ENCODE results near the gene XRCC3. TPM values are rescaled to one million over a fixed set of nuclear protein-coding genes. Genes with fewer than 3 reads are reported as not detected.

The XRCC3 gene
- total and polyA plus RNA-seq, 2 experiments from 2014 or later = 20.4 to 72.9 TPM

DNA sequence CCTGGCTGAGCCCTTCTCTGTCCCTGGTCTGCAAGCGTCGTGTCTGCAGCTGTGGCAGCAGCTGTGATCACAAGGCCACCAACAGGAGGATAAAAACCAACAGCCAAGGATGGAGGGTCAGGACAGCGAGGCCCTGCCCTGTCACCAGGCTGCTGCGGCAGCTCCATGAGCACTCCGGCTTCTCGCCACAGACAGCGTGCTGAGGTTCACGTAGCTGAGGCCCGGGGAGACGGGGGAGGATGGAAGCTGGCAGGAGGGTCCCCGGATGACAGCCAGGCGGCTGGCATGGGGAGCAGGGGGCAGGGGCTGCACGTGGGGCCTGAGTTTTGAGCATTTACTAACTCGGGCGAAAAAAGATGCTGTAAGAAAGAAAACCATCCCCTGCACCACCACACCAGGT lies 5.4 kb downstream of the XRCC3 start (continued):
- TF ChIP-seq CREB1 (CRISPR knock-in tag; IDR thresholded peaks at IDR 0.05; ENCODE audit: low read depth) (no peak), ZNF331 (CRISPR knock-in tag; IDR thresholded peaks at IDR 0.05; ENCODE audit: low read depth) (no peak), REST (IDR thresholded peaks at IDR 0.05; ENCODE audit: unreplicated experiment) (no peak), STAT1 (IDR thresholded peaks at IDR 0.05; ENCODE audit: unreplicated experiment) (no peak), NANOG (IDR thresholded peaks at IDR 0.05; ENCODE audit: borderline replicate concordance) (no peak)

DNA sequence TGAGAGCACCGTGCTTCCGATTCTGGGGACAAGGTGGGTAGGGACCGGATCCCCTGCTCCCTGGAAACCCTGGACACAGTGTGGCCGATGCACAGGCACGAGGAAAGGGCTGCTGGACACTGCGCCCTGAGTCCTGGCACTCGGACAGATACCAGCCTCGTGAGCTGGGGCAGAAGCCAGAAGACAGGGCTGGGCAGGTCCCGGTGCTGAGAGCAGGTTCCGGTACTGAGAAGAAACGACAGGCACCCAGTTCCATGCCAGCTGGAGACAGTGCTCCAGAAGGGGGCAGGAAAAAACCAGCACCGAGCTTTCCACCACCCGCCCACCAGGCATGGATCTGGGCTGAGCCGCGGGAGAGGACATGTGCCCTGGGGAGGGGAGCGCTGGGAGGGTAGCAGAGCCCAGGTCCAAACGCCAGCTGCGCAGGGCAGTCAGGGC lies 6.5 kb downstream of the XRCC3 start:
- Histone ChIP-seq H3K4me3 (no peak overlapping the region), H3K27me3 (ENCODE audit: insufficient read depth) (no peaks in the 10 kb centered on the region), H2AFZ (no peak overlapping the region), H3K36me3 (ENCODE audit: insufficient read depth) (0 out of 2 replicates have a peak, but pooled peaks cover 5% of the 10 kb centered on the region), H3K4me1 (ENCODE audit: insufficient read depth) (peaks cover 8% of the 10 kb centered on the region), H3F3A (replicated peaks; ENCODE audit: low read depth) (peaks cover 16% of the 10 kb centered on the region), H3K27ac (ENCODE audit: low read depth) (no peak overlapping the region), H3K4me2 (no peak overlapping the region), H4K20me1 (replicated peaks; ENCODE audit: insufficient read depth) (peaks cover 24% of the 10 kb centered on the region), H3K9me2 (ENCODE audit: insufficient read depth) (no peaks in the 10 kb centered on the region), H3K79me2 (replicated peaks; ENCODE audit: insufficient read depth) (peaks cover 8% of the 10 kb centered on the region)
- H3K27ac Mint-ChIP-seq = no peak overlapping the region
- H3K9me3 Mint-ChIP-seq = no peaks in the 10 kb centered on the region
- H3K4me1 Mint-ChIP-seq = peaks cover 28% of the 10 kb centered on the region
- peaks cover 21% of the 10 kb centered on the region for H3K27me3 Mint-ChIP-seq (ENCODE audit: insufficient read depth, low read depth, poor library complexity)
- DNase-seq (ENCODE audit: low spot score) = no peak
- H3K36me3 Mint-ChIP-seq (ENCODE audit: low read depth) = peaks cover 48% of the 10 kb centered on the region
- no peak overlapping the region for H3K4me3 Mint-ChIP-seq
- ATAC-seq = no peak
- TF ChIP-seq, protein P1, sequence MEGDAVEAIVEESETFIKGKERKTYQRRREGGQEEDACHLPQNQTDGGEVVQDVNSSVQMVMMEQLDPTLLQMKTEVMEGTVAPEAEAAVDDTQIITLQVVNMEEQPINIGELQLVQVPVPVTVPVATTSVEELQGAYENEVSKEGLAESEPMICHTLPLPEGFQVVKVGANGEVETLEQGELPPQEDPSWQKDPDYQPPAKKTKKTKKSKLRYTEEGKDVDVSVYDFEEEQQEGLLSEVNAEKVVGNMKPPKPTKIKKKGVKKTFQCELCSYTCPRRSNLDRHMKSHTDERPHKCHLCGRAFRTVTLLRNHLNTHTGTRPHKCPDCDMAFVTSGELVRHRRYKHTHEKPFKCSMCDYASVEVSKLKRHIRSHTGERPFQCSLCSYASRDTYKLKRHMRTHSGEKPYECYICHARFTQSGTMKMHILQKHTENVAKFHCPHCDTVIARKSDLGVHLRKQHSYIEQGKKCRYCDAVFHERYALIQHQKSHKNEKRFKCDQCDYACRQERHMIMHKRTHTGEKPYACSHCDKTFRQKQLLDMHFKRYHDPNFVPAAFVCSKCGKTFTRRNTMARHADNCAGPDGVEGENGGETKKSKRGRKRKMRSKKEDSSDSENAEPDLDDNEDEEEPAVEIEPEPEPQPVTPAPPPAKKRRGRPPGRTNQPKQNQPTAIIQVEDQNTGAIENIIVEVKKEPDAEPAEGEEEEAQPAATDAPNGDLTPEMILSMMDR (conservative IDR thresholded peaks at IDR 0.05; ENCODE audit: low read depth in 2 of 2) = no peak
- TF ChIP-seq EZH2phosphoT487 (IDR thresholded peaks at IDR 0.05; ENCODE audit: unreplicated experiment) (no peak), ZNF331 (CRISPR knock-in tag; IDR thresholded peaks at IDR 0.05; ENCODE audit: low read depth) (no peak), EZH2 (IDR thresholded peaks at IDR 0.05; ENCODE audit: low read depth, unreplicated experiment) (no peak), ZNF114 (CRISPR knock-in tag; IDR thresholded peaks at IDR 0.05) (no peak), POLR2AphosphoS5 (IDR thresholded peaks at IDR 0.05; ENCODE audit: low read depth) (no peak), ETS1 (IDR thresholded peaks at IDR 0.05) (no peak)

Measured in GM23338 (cell line).